OCI-LY1 (cell line): Measurements from ENCODE around the gene SLC39A11.

ENCODE experiments used
- H2AFZ ChIP-seq: fragments of 200-600 bp; sonication (generic), shearing (Covaris generic); 2 replicates; pipeline ENCODE4 v1.6.0; 2014; ENCODE audit warnings: antibody characterized with exemption, mild to moderate bottlenecking, low read length
- H3F3A ChIP-seq: fragments of 200-600 bp; sonication (generic), shearing (Covaris generic); 2 replicates; pipeline ENCODE4 v1.6.0; 2014; ENCODE audit warnings: mild to moderate bottlenecking, antibody characterized with exemption, low read length, moderate library complexity; ENCODE audit not compliant: insufficient read depth
- H3K27ac ChIP-seq: fragments of 200-600 bp; sonication (generic); 2 replicates; pipeline ENCODE4 v1.5.1; 2014; ENCODE audit warnings: low read length, mixed run types, mild to moderate bottlenecking, low read depth; ENCODE audit not compliant: poor library complexity, severe bottlenecking
- H3K27me3 ChIP-seq: fragments of 200-600 bp; sonication (generic); 2 replicates; pipeline ENCODE4 v1.6.0; 2014; ENCODE audit warnings: antibody characterized with exemption, mild to moderate bottlenecking, low read length, moderate library complexity; ENCODE audit not compliant: insufficient read depth
- H3K36me3 ChIP-seq: fragments of 200-600 bp; sonication (generic); 2 replicates; pipeline ENCODE4 v1.6.1; 2014; ENCODE audit warnings: mild to moderate bottlenecking, antibody characterized with exemption, low read length, moderate library complexity, mixed read lengths; ENCODE audit not compliant: insufficient read depth
- H3K4me1 ChIP-seq: fragments of 200-600 bp; sonication (generic); 2 replicates; pipeline ENCODE4 v1.5.1; 2014; ENCODE audit warnings: mild to moderate bottlenecking, low read length, moderate library complexity; ENCODE audit not compliant: insufficient read depth, severe bottlenecking
- H3K4me2 ChIP-seq: fragments of 200-600 bp; sonication (generic), shearing (Covaris generic); 2 replicates; pipeline ENCODE4 v1.6.1; 2014; ENCODE audit warnings: low read length
- H3K4me3 ChIP-seq: fragments of 200-600 bp; sonication (generic); 2 replicates; pipeline ENCODE4 v1.5.1; 2014; ENCODE audit warnings: low read length, low read depth, mild to moderate bottlenecking, mixed read lengths; ENCODE audit not compliant: poor library complexity, severe bottlenecking
- H3K79me2 ChIP-seq: fragments of 200-600 bp; shearing (Covaris generic); 2 replicates; pipeline ENCODE4 v1.6.1; 2016; ENCODE audit warnings: mixed run types, low read length, mixed read lengths; ENCODE audit not compliant: insufficient read depth
- H3K9ac ChIP-seq: fragments of 200-600 bp; sonication (generic), shearing (Covaris generic); 2 replicates; pipeline ENCODE4 v1.6.1; 2014; ENCODE audit warnings: mild to moderate bottlenecking, low read length, mixed read lengths
- H3K9me2 ChIP-seq: fragments of 200-600 bp; sonication (generic), shearing (Covaris generic); 2 replicates; pipeline ENCODE4 v1.6.1; 2014; ENCODE audit warnings: low read depth, mild to moderate bottlenecking, low read length, mixed read lengths
- H3K9me3 ChIP-seq: fragments of 200-600 bp; shearing (Covaris generic); 2 replicates; pipeline ENCODE4 v1.6.1; 2014; ENCODE audit warnings: low read length, mixed read lengths
- H4K20me1 ChIP-seq: fragments of 200-600 bp; sonication (generic), shearing (Covaris generic); 2 replicates; pipeline ENCODE4 v1.6.0; 2016; ENCODE audit warnings: mild to moderate bottlenecking, low read length; ENCODE audit not compliant: insufficient read depth
- EZH2 ChIP-seq: fragments of 200-600 bp; sonication (generic), shearing (Covaris generic); IDR thresholded peaks from 2 replicates; pipeline ENCODE4 v1.8.0; 2017; ENCODE audit warnings: borderline replicate concordance, mixed run types, mild to moderate bottlenecking, antibody characterized with exemption, low read length, moderate library complexity, mixed read lengths
- TF ChIP-seq, protein P1 (sequence below): fragments of 200-600 bp; sonication (generic), shearing (Covaris generic); IDR thresholded peaks from 2 replicates; pipeline ENCODE4 v1.5.1; 2017; ENCODE audit warnings: mild to moderate bottlenecking, antibody characterized with exemption, low read length, moderate library complexity, mixed read lengths

The SLC39A11 gene, protein sequence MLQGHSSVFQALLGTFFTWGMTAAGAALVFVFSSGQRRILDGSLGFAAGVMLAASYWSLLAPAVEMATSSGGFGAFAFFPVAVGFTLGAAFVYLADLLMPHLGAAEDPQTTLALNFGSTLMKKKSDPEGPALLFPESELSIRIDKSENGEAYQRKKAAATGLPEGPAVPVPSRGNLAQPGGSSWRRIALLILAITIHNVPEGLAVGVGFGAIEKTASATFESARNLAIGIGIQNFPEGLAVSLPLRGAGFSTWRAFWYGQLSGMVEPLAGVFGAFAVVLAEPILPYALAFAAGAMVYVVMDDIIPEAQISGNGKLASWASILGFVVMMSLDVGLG

GRCh38 chr17:73092523-73093135 lies at the start of gene SLC39A11:
SLC39A11 (minus strand) TSS chr17:73092688; CDS start chr17:73088764, 3,924 bp downstream.
- no peaks in the 10 kb centered on the region for H3K9me2 ChIP-seq
- no peaks in the 10 kb centered on the region for H3K9me3 ChIP-seq
- H3K4me1 ChIP-seq = peaks cover 28% of the 10 kb centered on the region
- no peak within 1 kb of the TSS for H3K27ac ChIP-seq
- H4K20me1 ChIP-seq = no peaks in the 10 kb centered on the region
- no peaks in the 10 kb centered on the region for H3K79me2 ChIP-seq
- H2AFZ ChIP-seq = peak within 1 kb of the TSS; percentile 85
- no peaks in the 10 kb centered on the region for H3K27me3 ChIP-seq
- H3F3A ChIP-seq = no peaks in the 10 kb centered on the region
- H3K9ac ChIP-seq = peak within 1 kb of the TSS; percentile 85
- peak within 1 kb of the TSS; percentile 86 for H3K4me3 ChIP-seq
- TF ChIP-seq, protein P1, sequence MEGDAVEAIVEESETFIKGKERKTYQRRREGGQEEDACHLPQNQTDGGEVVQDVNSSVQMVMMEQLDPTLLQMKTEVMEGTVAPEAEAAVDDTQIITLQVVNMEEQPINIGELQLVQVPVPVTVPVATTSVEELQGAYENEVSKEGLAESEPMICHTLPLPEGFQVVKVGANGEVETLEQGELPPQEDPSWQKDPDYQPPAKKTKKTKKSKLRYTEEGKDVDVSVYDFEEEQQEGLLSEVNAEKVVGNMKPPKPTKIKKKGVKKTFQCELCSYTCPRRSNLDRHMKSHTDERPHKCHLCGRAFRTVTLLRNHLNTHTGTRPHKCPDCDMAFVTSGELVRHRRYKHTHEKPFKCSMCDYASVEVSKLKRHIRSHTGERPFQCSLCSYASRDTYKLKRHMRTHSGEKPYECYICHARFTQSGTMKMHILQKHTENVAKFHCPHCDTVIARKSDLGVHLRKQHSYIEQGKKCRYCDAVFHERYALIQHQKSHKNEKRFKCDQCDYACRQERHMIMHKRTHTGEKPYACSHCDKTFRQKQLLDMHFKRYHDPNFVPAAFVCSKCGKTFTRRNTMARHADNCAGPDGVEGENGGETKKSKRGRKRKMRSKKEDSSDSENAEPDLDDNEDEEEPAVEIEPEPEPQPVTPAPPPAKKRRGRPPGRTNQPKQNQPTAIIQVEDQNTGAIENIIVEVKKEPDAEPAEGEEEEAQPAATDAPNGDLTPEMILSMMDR = no peak
- TF ChIP-seq EZH2 = no peak
- H3K4me2 ChIP-seq = peak within 1 kb of the TSS; percentile 98
- no peaks in the 10 kb centered on the region for H3K36me3 ChIP-seq

- no peaks in the 10 kb centered on the region for H3K27me3 ChIP-seq
- H3K4me3 ChIP-seq = no peak overlapping the region
- H3K9me3 ChIP-seq = no peaks in the 10 kb centered on the region
- H3K36me3 ChIP-seq = no peaks in the 10 kb centered on the region
- H3K79me2 ChIP-seq = no peaks in the 10 kb centered on the region
- no peak overlapping the region for H3K27ac ChIP-seq
- H3F3A ChIP-seq = no peaks in the 10 kb centered on the region
- no peaks in the 10 kb centered on the region for H3K9me2 ChIP-seq
- no peak overlapping the region for H3K4me2 ChIP-seq
- no peak overlapping the region for H3K9ac ChIP-seq
- TF ChIP-seq EZH2 = no peak
- TF ChIP-seq, protein P1 = no peak
- no peak overlapping the region for H2AFZ ChIP-seq
- no peaks in the 10 kb centered on the region for H4K20me1 ChIP-seq
- H3K4me1 ChIP-seq = no peaks in the 10 kb centered on the region
These were observed 48.9 kb upstream of the SLC39A11 start for GRCh38 chr17:73141411-73141810.

- Histone ChIP-seq H3K36me3 (no peaks in the 10 kb centered on the region), H3K4me2 (no peak overlapping the region), H4K20me1 (no peaks in the 10 kb centered on the region), H3K27me3 (no peaks in the 10 kb centered on the region), H2AFZ (no peak overlapping the region), H3K4me3 (no peak overlapping the region), H3K79me2 (no peaks in the 10 kb centered on the region), H3K9ac (no peak overlapping the region), H3K27ac (no peak overlapping the region), H3K9me3 (no peaks in the 10 kb centered on the region), H3K9me2 (no peaks in the 10 kb centered on the region), H3F3A (no peaks in the 10 kb centered on the region), H3K4me1 (no peaks in the 10 kb centered on the region)
- TF ChIP-seq, protein P1 = no peak
- no peak for TF ChIP-seq EZH2
These were observed 48.1 kb upstream of the SLC39A11 start for GRCh38 chr17:73140566-73140965.
